Karpas-422 (cell line): ENCODE data around the gene KIAA1671. TPM values are rescaled to one million over a fixed set of nuclear protein-coding genes. Genes with fewer than 3 reads are reported as not detected.

Experiments used
- DNase-seq: peaks from one replicate; pipeline ENCODE4 v3.0.0-alpha.2; 2015
- H2AFZ ChIP-seq: fragments of 200-600 bp; sonication (generic); 2 replicates; pipeline ENCODE4 v1.6.1; 2014; ENCODE audit warnings: antibody characterized with exemption, low read length, mixed read lengths
- H3K27ac ChIP-seq: fragments of 200-600 bp; sonication (generic); 2 replicates; pipeline ENCODE4 v1.5.1; 2014; ENCODE audit warnings: mild to moderate bottlenecking, low read length, moderate library complexity
- H3K27me3 ChIP-seq: fragments of 200-600 bp; sonication (generic); 2 replicates; pipeline ENCODE4 v1.6.1; 2014; ENCODE audit warnings: low read length, mixed read lengths
- H3K36me3 ChIP-seq: fragments of 200-600 bp; sonication (generic); 2 replicates; pipeline ENCODE4 v1.6.1; 2014; ENCODE audit warnings: low read length, mixed read lengths; ENCODE audit not compliant: insufficient read depth
- H3K4me1 ChIP-seq: fragments of 200-600 bp; sonication (generic); 2 replicates; pipeline ENCODE4 v1.6.1; 2014; ENCODE audit warnings: mild to moderate bottlenecking, low read length, mixed read lengths
- H3K4me2 ChIP-seq: fragments of 200-600 bp; sonication (generic); 2 replicates; pipeline ENCODE4 v1.6.1; 2014; ENCODE audit warnings: low read length, low read depth, mild to moderate bottlenecking; ENCODE audit not compliant: poor library complexity, severe bottlenecking
- H3K4me3 ChIP-seq: fragments of 200-600 bp; sonication (generic); 2 replicates; pipeline ENCODE4 v1.5.1; 2014; ENCODE audit warnings: mild to moderate bottlenecking, antibody characterized with exemption, low read length, mixed read lengths
- H3K79me2 ChIP-seq: fragments of 200-600 bp; sonication (generic); 2 replicates; pipeline ENCODE4 v1.6.1; 2014; ENCODE audit warnings: mild to moderate bottlenecking, low read length, mixed read lengths
- H3K9ac ChIP-seq: fragments of 200-600 bp; sonication (generic); 2 replicates; pipeline ENCODE4 v1.6.0; 2014; ENCODE audit warnings: low read length
- H3K9me2 ChIP-seq: fragments of 200-600 bp; sonication (generic), shearing (Covaris generic); replicated peaks from 2 replicates; pipeline ENCODE4 v1.6.0; 2014; ENCODE audit warnings: mild to moderate bottlenecking, low read length, moderate library complexity; ENCODE audit not compliant: insufficient read depth
- H3K9me3 ChIP-seq: fragments of 300-700, 200-600 bp; sonication (generic); 2 replicates; pipeline ENCODE4 v1.6.1; 2014; ENCODE audit warnings: low read length, mixed read lengths
- H4K20me1 ChIP-seq: fragments of 200-600 bp; sonication (generic); 2 replicates; pipeline ENCODE4 v1.6.1; 2014; ENCODE audit warnings: mild to moderate bottlenecking, antibody characterized with exemption, low read length, low read depth; ENCODE audit not compliant: insufficient read depth
- total RNA-seq: library from RNA; depleted of rRNA; stranded (reverse); fragments of >200 nt; shearing (Covaris generic); gene quantifications from 2 replicates; pipeline ENCODE4 v1.2.3, GENCODE V29; 2014; ENCODE audit warnings: low replicate concordance

KIAA1671 gene
- total RNA-seq, 1 experiment from 2014 or later: not detected

- Histone ChIP-seq H2AFZ (no peak overlapping the region), H3K36me3 (no peaks in the 10 kb centered on the region), H3K9me2 (no peaks in the 10 kb centered on the region), H3K9me3 (no peaks in the 10 kb centered on the region), H3K9ac (no peak overlapping the region), H3K79me2 (no peaks in the 10 kb centered on the region), H3K27ac (no peak overlapping the region), H3K27me3 (no peaks in the 10 kb centered on the region), H3K4me1 (peaks cover 8% of the 10 kb centered on the region), H3K4me2 (no peak overlapping the region), H4K20me1 (no peaks in the 10 kb centered on the region), H3K4me3 (no peak overlapping the region)
- no peak for DNase-seq
Observed at GRCh38 chr22:24982301-24983056, 30.0 kb downstream of the KIAA1671 start.

- Histone ChIP-seq H3K9me2 (no peaks in the 10 kb centered on the region), H3K27ac (no peak overlapping the region), H3K9ac (no peak overlapping the region), H3K36me3 (no peaks in the 10 kb centered on the region), H3K27me3 (no peaks in the 10 kb centered on the region), H4K20me1 (no peaks in the 10 kb centered on the region), H3K9me3 (no peaks in the 10 kb centered on the region), H2AFZ (no peak overlapping the region), H3K4me2 (no peak overlapping the region), H3K79me2 (no peaks in the 10 kb centered on the region), H3K4me3 (no peak overlapping the region), H3K4me1 (peaks cover under 1% of the 10 kb centered on the region; the same call in 1 of the 2 replicates)
- DNase-seq: no peak
Observed at GRCh38 chr22:24983151-24983550, 30.6 kb downstream of the KIAA1671 start.

- Histone ChIP-seq H3K4me3 (no peak overlapping the region), H4K20me1 (no peaks in the 10 kb centered on the region), H3K4me2 (no peak overlapping the region), H3K9ac (no peak overlapping the region), H2AFZ (no peak overlapping the region), H3K36me3 (no peaks in the 10 kb centered on the region), H3K27ac (no peak overlapping the region), H3K79me2 (no peaks in the 10 kb centered on the region), H3K9me2 (no peaks in the 10 kb centered on the region), H3K9me3 (no peaks in the 10 kb centered on the region), H3K4me1 (no peaks in the 10 kb centered on the region), H3K27me3 (no peaks in the 10 kb centered on the region)
- no peak for DNase-seq
Observed at GRCh38 chr22:24984122-24984521, 31.6 kb downstream of the KIAA1671 start.

- H3K36me3 ChIP-seq: no peaks in the 10 kb centered on the region
- H3K4me2 ChIP-seq: no peak overlapping the region
- no peak overlapping the region for H3K4me3 ChIP-seq
Observed at GRCh38 chr22:24985826-24986214, 33.3 kb downstream of the KIAA1671 start.

DNA sequence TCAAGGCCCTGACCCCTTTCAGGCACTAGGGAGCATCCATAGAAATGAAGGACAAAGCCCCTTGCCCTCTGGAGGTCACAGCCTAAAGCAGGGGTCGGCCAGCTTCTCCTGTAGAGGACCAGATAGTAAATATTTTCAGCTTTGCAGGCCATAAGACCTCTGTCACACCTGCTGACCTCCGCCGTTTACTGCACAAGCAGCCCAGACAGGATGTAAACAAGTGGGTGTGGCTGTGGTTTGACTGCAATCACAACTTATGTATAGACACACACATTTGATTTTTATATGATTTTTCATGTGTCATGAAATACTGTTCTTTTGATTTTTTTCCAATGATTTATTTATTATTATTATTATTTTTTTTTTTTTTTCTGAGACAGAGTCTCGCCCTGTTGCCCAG, 34.3 kb downstream of the KIAA1671 start:
- H3K9me2 ChIP-seq: no peaks in the 10 kb centered on the region
- no peaks in the 10 kb centered on the region for H3K27me3 ChIP-seq
- no peaks in the 10 kb centered on the region for H3K9me3 ChIP-seq
- H2AFZ ChIP-seq: no peak overlapping the region
- H3K36me3 ChIP-seq: no peaks in the 10 kb centered on the region
- no peaks in the 10 kb centered on the region for H3K4me1 ChIP-seq
- H3K79me2 ChIP-seq: no peaks in the 10 kb centered on the region
- H3K4me2 ChIP-seq: no peak overlapping the region
- no peak overlapping the region for H3K4me3 ChIP-seq
- no peaks in the 10 kb centered on the region for H4K20me1 ChIP-seq
- no peak for DNase-seq
- H3K9ac ChIP-seq: no peak overlapping the region
- no peak overlapping the region for H3K27ac ChIP-seq

More at GRCh38 chr22:24985826-24986214, 33.3 kb downstream of the KIAA1671 start:
- no peak overlapping the region for H3K9ac ChIP-seq
- no peak overlapping the region for H3K27ac ChIP-seq
- no peak overlapping the region for H2AFZ ChIP-seq
- H3K9me3 ChIP-seq: no peaks in the 10 kb centered on the region
- H3K79me2 ChIP-seq: no peaks in the 10 kb centered on the region
- H3K9me2 ChIP-seq: no peaks in the 10 kb centered on the region
- H3K4me1 ChIP-seq: no peaks in the 10 kb centered on the region
- no peaks in the 10 kb centered on the region for H3K27me3 ChIP-seq
- H4K20me1 ChIP-seq: no peaks in the 10 kb centered on the region
- DNase-seq: no peak

DNA sequence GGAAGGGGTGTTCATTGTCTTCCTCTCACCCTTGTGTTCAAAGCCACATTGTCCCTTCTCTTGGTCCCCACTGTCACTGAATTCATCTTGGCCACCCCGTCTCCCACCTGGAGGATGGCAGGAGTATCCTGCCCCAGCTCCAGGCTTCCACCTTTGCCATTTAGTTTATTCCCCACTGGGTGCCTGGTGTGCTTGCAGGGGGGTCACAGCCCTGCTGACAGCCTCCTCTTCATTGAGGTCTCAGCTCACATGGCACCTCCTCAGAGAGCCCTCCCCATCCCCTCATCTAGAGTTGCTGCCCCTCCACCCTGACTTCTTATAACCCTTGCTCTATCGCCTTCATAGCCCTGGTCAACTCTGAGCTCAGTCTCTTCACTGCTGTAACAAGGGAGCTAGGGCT, 36.6 kb downstream of the KIAA1671 start:
- no peaks in the 10 kb centered on the region for H3K9me3 ChIP-seq
- H3K27ac ChIP-seq: no peak overlapping the region
- no peak overlapping the region for H3K4me3 ChIP-seq
- no peak for DNase-seq
- no peaks in the 10 kb centered on the region for H3K9me2 ChIP-seq
- no peaks in the 10 kb centered on the region for H3K4me1 ChIP-seq
- no peaks in the 10 kb centered on the region for H3K36me3 ChIP-seq
- no peak overlapping the region for H3K4me2 ChIP-seq
- H2AFZ ChIP-seq: no peak overlapping the region
- H3K27me3 ChIP-seq: no peaks in the 10 kb centered on the region
- no peaks in the 10 kb centered on the region for H3K79me2 ChIP-seq
- no peaks in the 10 kb centered on the region for H4K20me1 ChIP-seq
- H3K9ac ChIP-seq: no peak overlapping the region

DNA sequence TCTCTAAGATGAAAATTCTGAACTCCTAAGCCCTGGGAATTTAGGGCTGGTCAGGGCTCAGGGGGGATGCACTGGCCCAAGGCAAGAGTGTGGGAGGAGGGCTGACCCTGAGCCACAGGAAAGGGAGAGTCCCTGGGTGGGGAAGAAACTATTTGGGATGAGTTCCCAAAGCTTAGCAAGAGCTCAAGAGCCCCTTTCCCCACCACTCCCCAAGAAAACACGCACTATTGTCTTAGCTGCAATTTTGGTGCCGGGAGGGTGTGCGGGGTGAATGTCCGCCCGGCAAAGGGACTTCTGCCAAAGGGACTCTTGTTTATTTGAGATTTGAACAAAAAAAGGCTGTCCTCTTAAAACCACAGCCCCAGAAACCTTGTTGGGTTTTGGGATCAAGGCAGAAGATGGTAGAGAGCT, 37.0 kb downstream of the KIAA1671 start:
- no peaks in the 10 kb centered on the region for H3K79me2 ChIP-seq
- no peaks in the 10 kb centered on the region for H4K20me1 ChIP-seq
- no peak overlapping the region for H3K4me3 ChIP-seq
- H3K27ac ChIP-seq: no peak overlapping the region
- no peak overlapping the region for H3K9ac ChIP-seq
- no peaks in the 10 kb centered on the region for H3K36me3 ChIP-seq
- H3K4me2 ChIP-seq: no peak overlapping the region
- DNase-seq: no peak
- no peaks in the 10 kb centered on the region for H3K27me3 ChIP-seq
- H2AFZ ChIP-seq: no peak overlapping the region
- no peaks in the 10 kb centered on the region for H3K9me3 ChIP-seq
- no peaks in the 10 kb centered on the region for H3K4me1 ChIP-seq
- no peaks in the 10 kb centered on the region for H3K9me2 ChIP-seq

DNA sequence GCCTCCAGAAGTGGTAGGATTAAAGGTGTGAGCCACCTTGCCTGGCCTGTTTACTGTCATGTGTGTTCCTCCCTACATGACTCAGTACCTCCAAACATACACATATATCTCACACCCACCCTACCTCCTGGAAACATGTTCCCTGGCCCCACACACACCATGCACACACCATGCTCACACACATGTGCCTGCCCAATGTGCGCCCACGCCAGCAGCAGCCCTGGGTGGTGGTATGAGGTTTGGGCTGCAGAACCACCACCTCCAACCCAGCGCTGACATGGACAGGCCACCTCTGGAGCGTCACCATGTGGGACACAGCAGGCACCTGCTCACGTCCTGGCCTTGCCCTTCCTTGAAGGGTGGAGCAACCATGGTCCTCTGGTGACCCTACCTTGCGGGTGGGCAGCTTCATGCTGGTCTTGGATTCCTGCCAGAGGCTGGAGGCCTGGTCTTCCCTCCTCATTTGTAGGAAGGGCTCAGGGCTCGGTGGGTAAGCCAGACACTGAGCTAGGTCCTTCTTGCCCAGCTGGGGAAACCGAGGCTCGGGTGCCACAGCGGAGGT, 37.9 kb downstream of the KIAA1671 start:
- Histone ChIP-seq H3K9me3 (no peaks in the 10 kb centered on the region), H3K9ac (no peak overlapping the region), H4K20me1 (no peaks in the 10 kb centered on the region), H3K4me3 (no peak overlapping the region), H3K27ac (no peak overlapping the region), H2AFZ (no peak overlapping the region), H3K36me3 (no peaks in the 10 kb centered on the region), H3K9me2 (no peaks in the 10 kb centered on the region), H3K4me1 (no peaks in the 10 kb centered on the region), H3K4me2 (no peak overlapping the region), H3K27me3 (no peaks in the 10 kb centered on the region), H3K79me2 (no peaks in the 10 kb centered on the region)
- DNase-seq: no peak
